ENCODE data around the gene STXBP1.
"Not testable (repeated sequence)": the region's sequence is repeated elsewhere in the genome, so short reads cannot be mapped to it uniquely, and the experiment has no call there.

Gene STXBP1

GRCh38 chr9:127575875-127576778, 36.0 kb upstream of the STXBP1 start:
- no peak for DNase-seq
- in situ Hi-C loops (cut with MboI; ENCODE audit: low pct_unique_long_range_greater_than_20kb, low sequenced_read_pairs): loop anchor here (25.0 kb wide), 1 partner anchor 336 kb away; the partner anchor contains the start of gene ST6GALNAC4

GRCh38 chr9:127577194-127577593, 34.9 kb upstream of the STXBP1 start:
- in situ Hi-C loops (cut with MboI; ENCODE audit: low pct_unique_long_range_greater_than_20kb, low sequenced_read_pairs): loop anchor here (25.0 kb wide), 1 partner anchor 335 kb away; the partner anchor contains the start of gene ST6GALNAC4

GRCh38 chr9:127578627-127578951, 33.5 kb upstream of the STXBP1 start:
- in situ Hi-C loops (cut with MboI; ENCODE audit: low pct_unique_long_range_greater_than_20kb, low sequenced_read_pairs): loop anchor here (25.0 kb wide), 1 partner anchor 334 kb away; the partner anchor contains the start of gene ST6GALNAC4
- no peak for DNase-seq

More at GRCh38 chr9:127577194-127577593, 34.9 kb upstream of the STXBP1 start:
- DNase-seq: not testable (repeated sequence)

DNA sequence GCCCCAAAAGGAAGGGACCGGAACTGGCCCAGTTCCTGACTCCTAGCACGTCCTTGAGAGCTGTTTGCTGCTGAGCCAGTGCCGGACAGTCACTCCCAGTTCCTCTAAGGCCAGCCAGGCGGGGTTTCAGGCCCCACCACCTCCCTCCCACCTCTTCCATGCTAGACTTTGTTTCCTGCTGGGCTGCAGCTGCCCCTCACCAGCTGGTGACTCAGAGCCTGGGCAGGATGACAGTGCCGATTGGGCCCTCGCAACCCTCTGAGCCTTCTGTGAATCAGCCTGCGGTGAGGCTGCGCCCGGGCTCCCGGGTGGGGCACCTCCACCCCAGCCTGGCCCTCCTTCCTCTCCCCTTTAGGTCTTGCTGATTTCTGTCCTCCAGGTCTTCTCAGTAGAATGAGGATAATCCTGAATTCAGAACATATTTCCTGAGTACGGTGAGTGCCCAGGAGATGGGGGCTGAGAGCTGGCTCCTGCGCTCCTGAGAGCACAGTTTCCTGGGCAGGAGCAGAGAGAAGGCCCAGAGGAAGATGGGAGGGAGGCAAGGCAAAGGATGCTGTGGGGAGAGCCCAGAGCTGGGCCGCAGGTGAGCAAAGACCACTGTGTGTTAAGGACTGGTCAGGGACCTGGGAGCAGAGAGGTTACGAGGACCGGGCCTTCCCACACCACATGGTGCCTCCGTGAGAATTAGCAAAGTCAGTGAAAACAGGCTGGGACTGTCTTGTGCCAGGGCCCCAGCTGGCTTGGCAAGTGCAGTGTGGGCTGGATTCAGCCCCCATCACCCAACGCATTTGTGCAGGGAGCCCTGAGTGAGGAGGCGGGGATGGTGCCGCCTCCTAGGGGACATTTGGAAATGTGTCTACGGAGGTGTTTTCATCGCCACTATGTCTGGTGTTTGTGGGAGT, 32.9 kb upstream of the STXBP1 start:
- peak; percentile 88 for DNase-seq
- in situ Hi-C loops (cut with MboI; ENCODE audit: low pct_unique_long_range_greater_than_20kb, low sequenced_read_pairs): loop anchor here (25.0 kb wide), 1 partner anchor 333 kb away; the partner anchor contains the start of gene ST6GALNAC4

DNA sequence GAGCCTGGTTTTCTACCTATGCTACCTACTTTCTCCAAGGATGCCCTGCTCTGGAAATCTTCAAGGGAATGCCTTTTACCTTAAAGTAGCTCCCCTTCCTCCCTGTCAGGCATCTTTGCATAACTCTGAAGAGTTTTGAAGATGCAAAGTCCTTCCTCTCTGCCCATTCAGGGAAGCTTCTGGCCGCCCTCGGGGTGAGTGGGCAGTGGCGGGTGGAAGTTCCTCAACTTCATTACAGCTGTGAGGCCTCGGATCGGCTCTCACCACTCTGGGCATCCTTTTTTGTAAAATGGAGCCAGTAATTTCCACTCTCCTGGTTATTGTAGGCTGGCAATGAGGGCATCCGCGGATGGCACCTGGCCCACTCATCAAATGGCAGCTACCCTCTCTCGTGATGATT, 31.7 kb upstream of the STXBP1 start:
- in situ Hi-C loops (cut with MboI; ENCODE audit: low pct_unique_long_range_greater_than_20kb, low sequenced_read_pairs): loop anchor here (25.0 kb wide), 1 partner anchor 332 kb away; the partner anchor contains the start of gene ST6GALNAC4

DNA sequence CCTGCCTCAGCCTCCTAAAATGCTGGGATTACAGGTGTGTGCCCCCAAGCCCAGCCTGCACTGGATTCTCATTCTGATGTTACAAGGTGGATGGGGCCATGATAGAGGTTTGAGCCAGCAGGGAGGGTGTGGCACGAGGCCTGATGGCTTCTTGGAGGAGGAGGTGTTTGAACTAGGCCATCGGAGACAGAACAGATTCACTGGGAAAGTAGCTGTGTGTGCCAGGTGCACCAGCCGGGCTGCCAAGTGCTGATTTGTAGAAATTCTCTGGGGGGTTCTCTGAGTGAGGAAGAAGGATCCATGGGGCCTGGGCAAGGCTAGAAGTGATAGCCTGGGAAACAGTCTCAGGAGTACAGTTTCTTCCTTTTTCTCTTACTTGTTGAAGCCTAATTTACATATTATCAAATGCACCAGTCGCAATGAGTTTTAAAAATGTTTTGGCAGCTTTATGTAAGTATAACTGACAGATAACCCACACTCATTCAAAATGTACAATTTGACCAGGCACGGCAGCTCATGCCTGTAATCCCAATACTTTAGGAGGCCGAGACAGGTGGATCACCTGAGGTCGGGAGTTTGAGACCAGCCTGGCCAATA, 31.1 kb upstream of the STXBP1 start:
- no peak for DNase-seq
- in situ Hi-C loops (cut with MboI; ENCODE audit: low pct_unique_long_range_greater_than_20kb, low sequenced_read_pairs): loop anchor here (25.0 kb wide), 1 partner anchor 331 kb away; the partner anchor contains the start of gene ST6GALNAC4

More for the DNA sequence above, 31.7 kb upstream of the STXBP1 start:
- DNase-seq: no peak

GRCh38 chr9:127584474-127584805, 27.6 kb upstream of the STXBP1 start:
- in situ Hi-C loops (cut with MboI; ENCODE audit: low pct_unique_long_range_greater_than_20kb, low sequenced_read_pairs): loop anchor here (25.0 kb wide), 1 partner anchor 328 kb away; the partner anchor contains the start of gene ST6GALNAC4
- not testable (repeated sequence) for DNase-seq

- in situ Hi-C loops (cut with MboI; ENCODE audit: low pct_unique_long_range_greater_than_20kb, low sequenced_read_pairs): loop anchor here (25.0 kb wide), 1 partner anchor 327 kb away; the partner anchor contains the start of gene ST6GALNAC4
- no peak for DNase-seq
Observed at GRCh38 chr9:127585161-127585819, 26.8 kb upstream of the STXBP1 start.

GRCh38 chr9:127586096-127586495, 26.0 kb upstream of the STXBP1 start:
- DNase-seq: no peak
- in situ Hi-C loops (cut with MboI; ENCODE audit: low pct_unique_long_range_greater_than_20kb, low sequenced_read_pairs): loop anchor here (25.0 kb wide), 1 partner anchor 326 kb away; the partner anchor contains the start of gene ST6GALNAC4

DNA sequence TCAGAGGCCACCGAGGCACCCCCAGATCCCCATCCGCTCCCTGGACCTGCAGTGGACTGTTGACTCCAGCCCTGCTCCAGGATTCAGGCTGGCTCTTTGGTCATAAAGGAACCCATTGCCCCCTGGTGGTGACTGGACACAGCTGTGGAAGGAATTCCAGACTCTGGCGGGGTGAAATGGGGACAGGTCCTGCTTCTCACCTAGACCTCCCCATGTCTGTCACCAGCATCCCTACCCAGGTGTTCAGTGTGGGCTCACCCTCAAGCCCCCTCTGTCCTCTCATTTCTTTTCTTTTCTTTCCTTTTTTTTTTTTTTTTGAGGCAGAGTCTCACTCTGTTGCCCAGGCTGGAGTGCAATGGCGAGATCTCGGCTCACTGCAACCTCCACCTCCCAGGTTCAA, 25.5 kb upstream of the STXBP1 start:
- peak; percentile 67 for DNase-seq
- in situ Hi-C loops (cut with MboI; ENCODE audit: low pct_unique_long_range_greater_than_20kb, low sequenced_read_pairs): loop anchor here (25.0 kb wide), 1 partner anchor 326 kb away; the partner anchor contains the start of gene ST6GALNAC4

- in situ Hi-C loops (cut with MboI; ENCODE audit: low pct_unique_long_range_greater_than_20kb, low sequenced_read_pairs): loop anchor here (25.0 kb wide), 1 partner anchor 324 kb away; the partner anchor contains the start of gene ST6GALNAC4
- no peak for DNase-seq
Observed at GRCh38 chr9:127587966-127588365, 24.1 kb upstream of the STXBP1 start.

DNA sequence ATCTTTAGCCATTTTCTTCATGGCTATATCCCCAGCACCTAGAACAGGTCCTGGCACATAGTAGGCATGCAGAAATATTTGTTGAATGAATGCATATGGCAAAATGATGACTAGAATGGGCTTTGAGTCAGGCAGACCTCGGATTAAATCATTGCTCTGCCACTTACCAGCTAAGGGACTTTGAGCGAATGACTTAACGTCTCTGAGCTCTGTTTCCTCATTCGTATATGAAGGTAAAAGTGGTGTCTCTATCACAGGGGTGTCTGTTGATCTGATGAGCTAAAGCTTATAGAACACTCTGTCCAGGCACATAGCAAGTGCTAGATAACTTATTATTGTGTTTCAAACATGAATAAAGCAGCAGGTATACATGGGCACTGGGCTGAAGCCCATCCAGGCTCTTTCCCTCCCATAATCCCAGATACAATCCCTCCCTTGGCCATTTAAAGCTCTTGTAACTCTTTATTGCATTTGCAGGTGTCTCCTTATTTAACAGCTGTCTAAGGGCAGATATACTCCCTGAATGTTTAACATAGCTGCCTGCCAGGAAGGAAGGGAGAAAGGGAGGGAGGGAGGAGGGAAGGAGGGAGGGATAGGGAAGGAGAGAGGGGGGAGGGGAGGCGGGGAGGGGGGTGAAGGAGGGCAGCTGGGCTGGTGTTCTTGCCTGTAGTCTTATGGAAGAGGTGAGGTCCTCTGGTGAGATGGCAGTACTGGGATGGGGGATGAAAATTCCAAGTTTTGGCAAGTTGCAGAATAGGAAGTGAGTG, 23.2 kb upstream of the STXBP1 start:
- in situ Hi-C loops (cut with MboI; ENCODE audit: low pct_unique_long_range_greater_than_20kb, low sequenced_read_pairs): loop anchor here (25.0 kb wide), 1 partner anchor 323 kb away; the partner anchor contains the start of gene ST6GALNAC4
- no peak for DNase-seq

- no peak for DNase-seq
- in situ Hi-C loops (cut with MboI; ENCODE audit: low pct_unique_long_range_greater_than_20kb, low sequenced_read_pairs): loop anchor here (25.0 kb wide), 1 partner anchor 322 kb away; the partner anchor contains the start of gene ST6GALNAC4
Observed at GRCh38 chr9:127589955-127590370, 22.1 kb upstream of the STXBP1 start.

DNA sequence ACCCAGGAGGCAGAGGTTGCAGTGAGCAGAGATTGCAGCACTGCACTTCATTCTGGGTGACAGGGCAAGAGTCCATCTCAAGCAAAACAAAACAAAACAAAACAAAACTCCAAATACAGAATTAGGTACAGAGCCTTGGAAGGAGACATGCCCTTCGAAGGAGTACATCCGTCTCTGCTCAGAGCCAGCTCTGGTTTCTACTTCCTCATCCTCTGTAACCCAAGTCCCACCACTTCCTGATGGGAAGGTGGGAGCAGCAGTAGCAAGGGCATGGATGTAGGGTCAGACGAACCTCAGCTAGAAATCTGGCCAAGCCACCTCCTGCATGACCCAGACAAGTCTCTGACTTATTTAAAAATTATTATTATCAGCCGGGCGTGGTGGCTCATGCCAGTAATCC, 16.5 kb upstream of the STXBP1 start:
- DNase-seq: peak; percentile 61
- in situ Hi-C loops (cut with MboI; ENCODE audit: low pct_unique_long_range_greater_than_20kb, low sequenced_read_pairs): loop anchor here (25.0 kb wide), 1 partner anchor 317 kb away; the partner anchor contains the start of gene ST6GALNAC4

GRCh38 chr9:127598839-127599549, 13.1 kb upstream of the STXBP1 start:
- in situ Hi-C loops (cut with MboI; ENCODE audit: low pct_unique_long_range_greater_than_20kb, low sequenced_read_pairs): loop anchor here (25.0 kb wide), 1 partner anchor 313 kb away; the partner anchor contains the start of gene ST6GALNAC4
- peak; percentile 54 for DNase-seq

DNA sequence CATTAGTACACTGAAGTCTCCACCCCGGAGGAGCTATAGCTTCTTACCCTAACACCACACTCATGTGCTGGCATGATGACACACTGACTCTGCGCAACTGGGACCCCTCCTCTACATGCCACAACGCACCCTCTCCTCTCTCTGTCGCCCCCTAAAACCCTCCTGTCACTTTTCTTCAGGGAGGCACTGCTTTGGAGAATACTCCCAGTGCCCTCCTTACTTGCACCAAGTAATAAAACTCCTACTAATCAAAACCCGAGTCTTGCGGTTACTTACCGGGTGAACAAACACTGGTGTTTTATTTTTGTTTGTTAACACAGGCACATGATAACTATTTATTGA, 12.6 kb upstream of the STXBP1 start:
- in situ Hi-C loops (cut with MboI; ENCODE audit: low pct_unique_long_range_greater_than_20kb, low sequenced_read_pairs): loop anchor here (25.0 kb wide), 1 partner anchor 313 kb away; the partner anchor contains the start of gene ST6GALNAC4
- DNase-seq: no peak

- in situ Hi-C loops (cut with MboI; ENCODE audit: low pct_unique_long_range_greater_than_20kb, low sequenced_read_pairs): no loop called here
- no peak for DNase-seq
Observed at GRCh38 chr9:127603226-127603625, 8.9 kb upstream of the STXBP1 start.
